ENCODE data around the gene PAQR5. TPM values are rescaled to one million over a fixed set of nuclear protein-coding genes. Genes with fewer than 3 reads are reported as not detected.

PAQR5 gene
- total RNA-seq, 4 donors from 2014 or later, result 0.27 to 2.6 (median 1.4) TPM

GRCh38 chr15:69323893-69324430 is 25.2 kb downstream of the PAQR5 start:
- H3K36me3 ChIP-seq, result no peaks in the 10 kb centered on the region
- ATAC-seq, result no peak
- TF ChIP-seq CTCF (IDR thresholded peaks at IDR 0.05) (no peak), POLR2A (IDR thresholded peaks at IDR 0.05) (no peak), POLR2AphosphoS5 (IDR thresholded peaks at IDR 0.05) (no peak), EP300 (IDR thresholded peaks at IDR 0.05) (no peak)
- no peak overlapping the region for H3K4me3 ChIP-seq
- no peaks in the 10 kb centered on the region for H3K9me3 ChIP-seq
- no peak overlapping the region for H3K27ac ChIP-seq
- WGBS, 2 donors (ENCODE audit: low coverage in 1 of 2), result 26 to 38% methylated on average over 5 of the region's 5 CpGs
- H3K4me1 ChIP-seq, result peaks cover 0 to 9% (median 0%) of the 10 kb centered on the region in 3 donors
- no peaks in the 10 kb centered on the region for H3K27me3 ChIP-seq

GRCh38 chr15:69324565-69324964 is 25.9 kb downstream of the PAQR5 start:
- H3K4me3 ChIP-seq, result no peak overlapping the region
- H3K27ac ChIP-seq, result no peak overlapping the region
- peaks cover under 1% of the 10 kb centered on the region for H3K27me3 ChIP-seq
- TF ChIP-seq EP300 (IDR thresholded peaks at IDR 0.05) (no peak), CTCF (IDR thresholded peaks at IDR 0.05) (no peak), POLR2A (IDR thresholded peaks at IDR 0.05) (no peak), POLR2AphosphoS5 (IDR thresholded peaks at IDR 0.05) (no peak)
- no peak for ATAC-seq
- peaks cover 0 to 9% (median 0%) of the 10 kb centered on the region in 3 donors for H3K4me1 ChIP-seq
- H3K36me3 ChIP-seq, result no peaks in the 10 kb centered on the region
- no peaks in the 10 kb centered on the region for H3K9me3 ChIP-seq
- 91 to 95% methylated on average over 4 to 5 of the region's 5 CpGs for WGBS, 2 donors (ENCODE audit: low coverage in 1 of 2)

GRCh38 chr15:69325456-69325971 is 26.8 kb downstream of the PAQR5 start:
- TF ChIP-seq CTCF (IDR thresholded peaks at IDR 0.05) (no peak), POLR2AphosphoS5 (IDR thresholded peaks at IDR 0.05) (no peak), POLR2A (IDR thresholded peaks at IDR 0.05) (no peak), EP300 (IDR thresholded peaks at IDR 0.05) (no peak)
- WGBS, 2 donors (ENCODE audit: low coverage in 1 of 2), result 66 to 83% methylated on average over 7 of the region's 7 CpGs

GRCh38 chr15:69328080-69328479 is 29.4 kb downstream of the PAQR5 start:
- Histone ChIP-seq H3K36me3 (no peaks in the 10 kb centered on the region), H3K4me1 (peaks cover 0 to 9% (median 0%) of the 10 kb centered on the region in 3 donors), H3K27me3 (peaks cover 8% of the 10 kb centered on the region), H3K4me3 (no peak overlapping the region), H3K27ac (no peak overlapping the region), H3K9me3 (no peaks in the 10 kb centered on the region)
- TF ChIP-seq POLR2AphosphoS5 (IDR thresholded peaks at IDR 0.05) (no peak), POLR2A (IDR thresholded peaks at IDR 0.05) (no peak), EP300 (IDR thresholded peaks at IDR 0.05) (no peak), CTCF (IDR thresholded peaks at IDR 0.05) (no peak)
- 90 to 100% methylated on average over 1 of the region's 1 CpG for WGBS, 2 donors (ENCODE audit: low coverage in 1 of 2)
- ATAC-seq, result no peak

More at GRCh38 chr15:69325456-69325971, 26.8 kb downstream of the PAQR5 start:
- Histone ChIP-seq H3K27ac (no peak overlapping the region), H3K4me1 (peaks cover 0 to 9% (median 0%) of the 10 kb centered on the region in 3 donors), H3K4me3 (no peak overlapping the region), H3K36me3 (no peaks in the 10 kb centered on the region), H3K9me3 (no peaks in the 10 kb centered on the region), H3K27me3 (peaks cover 8% of the 10 kb centered on the region)
- no peak for ATAC-seq

- H3K9me3 ChIP-seq, result no peaks in the 10 kb centered on the region
- peaks cover 0 to 7% (median 0%) of the 10 kb centered on the region in 3 donors for H3K4me1 ChIP-seq
- WGBS, 2 donors (ENCODE audit: low coverage in 1 of 2), result 71% methylated on average over 5 of the region's 8 CpGs; no CpG with 5 or more reads in 1 of the 2 donors
- TF ChIP-seq POLR2A (IDR thresholded peaks at IDR 0.05), result no peak
- no peak for TF ChIP-seq EP300 (IDR thresholded peaks at IDR 0.05)
- TF ChIP-seq POLR2AphosphoS5 (IDR thresholded peaks at IDR 0.05), result no peak
- TF ChIP-seq CTCF (IDR thresholded peaks at IDR 0.05), result no peak
- ATAC-seq, result no peak
- H3K27me3 ChIP-seq, result peaks cover 8% of the 10 kb centered on the region
- no peak overlapping the region for H3K4me3 ChIP-seq
- no peaks in the 10 kb centered on the region for H3K36me3 ChIP-seq
- H3K27ac ChIP-seq, result no peak overlapping the region
These were observed 30.0 kb downstream of the PAQR5 start for GRCh38 chr15:69328739-69329138.

Measured in gastroesophageal sphincter (tissue), 4 donors.